ENCODE data around the gene ESRRA.

ESRRA gene

GRCh38 chr11:64352099-64352994 lies 47.0 kb downstream of the ESRRA start:
- no peak for DNase-seq

- DNase-seq = no peak
These were observed 47.8 kb downstream of the ESRRA start for GRCh38 chr11:64352995-64353714.

- DNase-seq = no peak
These were observed 48.6 kb downstream of the ESRRA start for GRCh38 chr11:64353715-64354506.

- DNase-seq = peak; percentile 94
These were observed 50.0 kb downstream of the ESRRA start for GRCh38 chr11:64355078-64355940.

DNA sequence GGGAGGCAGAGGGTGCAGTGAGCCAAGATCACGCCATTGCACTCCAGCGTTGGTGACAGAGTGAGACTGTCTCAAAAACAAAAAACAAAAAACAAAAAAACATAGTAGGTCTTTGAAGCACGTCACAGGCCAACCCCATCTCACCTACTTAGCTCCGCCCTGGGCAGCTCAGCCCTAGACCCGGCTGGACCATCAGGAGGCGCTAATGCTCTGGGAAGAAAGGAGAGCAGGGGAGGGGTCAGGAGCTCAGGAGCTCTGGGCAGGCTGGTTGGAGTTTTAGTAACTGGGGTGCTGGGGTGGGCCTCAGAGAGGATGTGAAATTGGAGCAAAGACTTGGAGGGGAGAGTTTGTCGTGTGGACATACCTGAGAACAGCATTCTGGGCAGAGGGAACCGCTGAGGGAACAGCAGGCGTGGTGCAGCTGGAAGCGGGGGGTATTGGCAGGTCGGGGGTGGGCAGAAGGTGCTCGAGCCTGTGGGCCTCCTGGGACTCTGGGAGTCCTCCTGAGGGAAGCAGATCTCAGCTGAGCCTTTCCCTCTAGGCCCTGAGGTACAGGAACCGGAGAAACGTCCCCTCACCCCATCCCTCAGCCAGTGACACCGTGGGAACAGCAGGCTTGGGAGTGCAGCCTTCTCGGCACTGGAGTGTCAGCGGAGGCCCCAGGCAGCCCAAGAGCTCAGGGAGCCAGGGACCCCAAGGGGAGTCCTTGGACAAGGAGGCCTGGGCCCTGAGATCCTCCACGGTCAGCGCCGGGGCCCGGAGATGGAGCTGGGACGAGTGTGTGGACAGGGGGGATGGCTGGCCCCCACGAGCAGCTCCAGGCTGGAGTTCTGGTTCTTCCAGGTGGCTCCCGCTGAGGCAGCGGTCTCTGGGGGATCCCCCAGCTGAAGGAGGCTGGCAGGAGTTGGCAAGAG lies 51.4 kb downstream of the ESRRA start:
- peak; percentile 78 for DNase-seq

DNA sequence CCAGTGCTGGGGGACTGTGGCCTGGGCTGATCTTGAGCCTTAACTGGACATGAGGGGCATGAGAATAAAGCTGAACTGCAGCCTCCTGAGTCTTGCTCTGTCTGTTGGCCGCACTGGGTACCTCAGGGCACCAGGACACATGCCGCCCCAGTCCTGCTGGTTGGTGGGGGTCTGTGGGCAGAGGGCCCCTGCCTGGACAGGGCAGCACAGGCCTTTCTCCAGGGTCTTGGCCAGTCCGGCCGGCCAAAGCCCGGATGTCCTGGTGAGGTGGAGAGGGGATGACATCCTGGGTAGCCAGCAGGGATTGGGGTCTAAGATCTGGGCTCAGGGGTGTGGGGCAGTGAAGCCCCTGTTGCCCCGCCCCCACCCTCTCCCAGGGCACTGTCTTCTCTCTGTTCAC lies 52.1 kb downstream of the ESRRA start:
- no peak for DNase-seq

DNA sequence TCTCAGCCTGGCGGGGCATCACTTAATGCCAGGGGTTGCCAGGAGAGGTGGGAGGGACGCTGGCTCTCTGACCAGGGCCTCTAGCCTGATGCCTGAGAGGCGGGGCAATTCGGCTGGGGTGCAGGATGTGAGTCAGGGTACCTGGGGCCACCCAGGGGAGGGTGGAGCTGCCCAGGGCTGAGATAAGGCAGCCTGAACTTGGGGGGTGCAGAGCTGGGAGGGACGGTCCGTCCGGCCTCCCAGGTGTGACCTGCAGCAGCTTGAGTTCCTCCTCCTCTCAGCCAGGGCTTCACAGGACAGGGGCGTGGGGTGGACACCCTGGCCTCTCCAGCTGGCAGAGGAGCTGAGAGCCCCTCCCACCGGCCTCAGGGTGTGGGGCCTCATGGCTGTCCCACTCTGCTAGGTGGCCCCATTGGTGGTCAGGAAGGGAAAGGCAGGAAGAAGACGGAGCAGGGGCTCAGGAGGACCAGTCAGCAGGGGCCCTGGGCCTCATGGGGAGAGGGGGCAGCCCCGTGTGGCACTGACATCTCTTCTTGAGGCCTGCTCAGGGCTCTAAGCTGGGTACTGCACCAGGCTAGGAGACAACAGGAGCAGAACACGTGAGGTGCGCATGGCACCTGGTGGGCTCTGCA lies 52.7 kb downstream of the ESRRA start:
- DNase-seq = no peak

GRCh38 chr11:64358536-64358906 lies 53.2 kb downstream of the ESRRA start:
- DNase-seq = no peak

GRCh38 chr11:64358907-64359711 lies 53.8 kb downstream of the ESRRA start, which contains the start of gene RPS6KA4:
RPS6KA4 (plus strand) TSS chr11:64359162; CDS start chr11:64359236, 74 bp downstream.
- DNase-seq = peak; percentile 79

DNA sequence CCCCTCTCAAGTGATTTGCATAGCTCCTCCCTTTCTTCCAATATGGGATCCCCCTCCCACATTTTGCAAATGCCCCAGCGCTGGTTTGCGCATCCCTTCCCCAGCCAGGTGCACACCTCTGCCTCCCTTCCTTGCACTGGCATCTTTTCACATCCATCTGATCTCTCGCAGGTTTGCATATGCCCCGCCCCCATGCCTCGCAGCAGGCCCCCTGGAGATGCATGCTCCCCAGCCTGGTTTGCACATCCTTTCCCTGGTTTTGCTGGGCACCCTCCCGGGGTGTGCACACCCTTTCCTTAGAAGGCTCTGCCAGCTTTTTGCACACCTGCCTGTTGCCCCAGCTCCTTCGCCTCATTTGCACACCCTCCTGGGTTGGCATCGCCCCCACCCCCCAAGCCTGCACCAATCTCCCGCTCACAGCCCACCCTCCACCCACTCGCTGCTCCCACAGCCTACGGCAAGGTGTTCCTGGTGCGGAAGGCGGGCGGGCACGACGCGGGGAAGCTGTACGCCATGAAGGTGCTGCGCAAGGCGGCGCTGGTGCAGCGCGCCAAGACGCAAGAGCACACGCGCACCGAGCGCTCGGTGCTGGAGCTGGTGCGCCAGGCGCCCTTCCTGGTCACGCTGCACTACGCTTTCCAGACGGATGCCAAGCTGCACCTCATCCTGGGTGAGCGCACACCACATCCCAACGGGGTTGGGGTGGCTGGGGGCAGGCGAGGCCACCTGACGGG lies 54.6 kb downstream of the ESRRA start:
- DNase-seq = peak; percentile 72

DNA sequence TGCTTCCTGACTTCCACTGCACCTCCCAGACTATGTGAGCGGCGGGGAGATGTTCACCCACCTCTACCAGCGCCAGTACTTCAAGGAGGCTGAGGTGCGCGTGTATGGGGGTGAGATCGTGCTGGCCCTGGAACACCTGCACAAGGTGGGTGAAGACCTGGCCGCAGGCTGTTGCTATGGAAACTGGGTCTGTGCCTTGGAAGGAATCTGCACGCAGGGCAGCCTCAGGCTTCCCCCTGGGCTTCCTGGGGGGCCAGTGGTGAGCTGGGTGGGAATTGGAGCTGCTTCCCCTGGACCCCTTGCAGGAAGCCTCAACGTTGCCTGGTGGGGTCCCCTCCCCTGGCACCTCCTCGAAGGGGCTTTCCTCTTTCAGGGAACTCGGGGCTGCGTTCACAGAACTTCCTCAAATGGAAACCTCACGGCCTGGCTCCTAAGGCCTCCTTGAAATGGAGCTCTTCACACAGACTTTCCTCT lies 55.2 kb downstream of the ESRRA start:
- DNase-seq = peak; percentile 63

GRCh38 chr11:64361659-64362058 lies 56.3 kb downstream of the ESRRA start:
- DNase-seq = no peak

- no peak for DNase-seq
These were observed 57.0 kb downstream of the ESRRA start for GRCh38 chr11:64362339-64362738.

DNA sequence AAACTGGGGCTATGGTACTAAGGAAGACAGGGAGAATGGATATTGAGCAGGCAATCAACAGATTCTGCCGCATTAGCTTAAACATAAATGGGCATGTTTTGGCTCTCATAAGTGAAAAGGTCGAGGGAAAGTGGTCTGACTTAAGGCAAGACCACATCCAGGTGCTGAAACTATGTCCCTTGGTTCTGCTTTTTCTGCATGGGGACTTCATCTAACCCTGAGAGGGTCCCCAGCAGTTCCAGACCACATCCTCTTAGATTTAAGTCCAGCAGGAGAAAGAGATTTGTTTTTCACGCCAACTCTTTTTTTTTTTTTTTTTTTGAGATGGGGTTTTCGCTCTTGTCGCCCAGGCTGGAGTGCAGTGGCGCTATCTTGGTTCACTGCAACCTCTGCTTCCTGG lies 59.1 kb downstream of the ESRRA start:
- DNase-seq = no peak

- no peak for DNase-seq
These were observed 59.6 kb downstream of the ESRRA start for GRCh38 chr11:64364911-64365310.

Data from hematopoietic multipotent progenitor cell treated with erythropoietin and hydrocortisone succinate and interleukin-3 and kit ligand, for 4 days (in vitro differentiated cells).